H1 (cell line): ENCODE results near the gene SV2C. TPM values are rescaled to one million over a fixed set of nuclear protein-coding genes. Genes with fewer than 3 reads are reported as not detected.

ENCODE experiments used
- CTCF ChIA-PET: fragments of 300-600 bp; sonication (Branson Sonifier 250); formaldehyde crosslinking; loops from one replicate; lab custom pipeline; 2021; ENCODE audit not compliant: partially characterized antibody; lab: Charles Lee
- POLR2A ChIA-PET: fragments of 300-600 bp; sonication (Branson Sonifier 250); formaldehyde crosslinking; loops from one replicate; lab custom pipeline; 2021; ENCODE audit warnings: inconsistent platforms; ENCODE audit not compliant: partially characterized antibody; lab: Charles Lee
- DNase-seq, 2 experiments: peaks; one replicate each; pipeline versions ENCODE4 v3.0.0 to v3.0.0-alpha.2; 2010 to 2022; ENCODE audit warnings: low spot score in 2 of 2, low read depth in 1 of 2, mixed read lengths in 1 of 2
- FAIRE-seq: peaks from 2 replicates; lab custom pipeline; 2011; peaks lifted over from hg19 to GRCh38; lab: Jason Lieb, UNC
- H2AFZ ChIP-seq: 2 replicates; pipeline ENCODE4 v1.8.1; 2012; ENCODE audit warnings: low read length, inconsistent platforms
- H2AK5ac ChIP-seq: 2 replicates; pipeline ENCODE4 v1.6.1; 2013; ENCODE audit warnings: low read depth, low read length
- H2BK120ac ChIP-seq: replicated peaks from 2 replicates; pipeline ENCODE3; 2013; ENCODE audit warnings: low read depth, low read length, inconsistent platforms
- H2BK12ac ChIP-seq: 2 replicates; pipeline ENCODE4 v1.6.1; 2013; ENCODE audit warnings: low read depth, low read length
- H2BK15ac ChIP-seq: 2 replicates; pipeline ENCODE4 v1.6.1; 2013; ENCODE audit warnings: low read length
- H2BK20ac ChIP-seq: 2 replicates; pipeline ENCODE4 v1.6.1; 2013; ENCODE audit warnings: low read length
- H2BK5ac ChIP-seq: 2 replicates; pipeline ENCODE4 v1.6.1; 2013; ENCODE audit warnings: low read depth, low read length
- H3K14ac ChIP-seq: 2 replicates; pipeline ENCODE4 v1.6.1; 2013; ENCODE audit warnings: inconsistent platforms; ENCODE audit not compliant: insufficient read length
- H3K18ac ChIP-seq: 2 replicates; pipeline ENCODE4 v1.6.1; 2013; ENCODE audit warnings: low read length; ENCODE audit errors: extremely low read depth
- H3K23ac ChIP-seq: 2 replicates; pipeline ENCODE4 v1.6.1; 2013; ENCODE audit warnings: inconsistent platforms; ENCODE audit not compliant: insufficient read length
- H3K23me2 ChIP-seq: 2 replicates; pipeline ENCODE4 v1.6.1; 2013; ENCODE audit warnings: low read depth, low read length
- H3K27ac ChIP-seq: 2 replicates; pipeline ENCODE4 v1.6.1; 2011; ENCODE audit warnings: low read depth, low read length, inconsistent platforms
- H3K27me3 ChIP-seq, 4 experiments: replicated peaks in 1 of 4; 1 replicate in 1 of 4; 2 replicates in 3 of 4; pipeline versions ENCODE4 v1.6.1 to v1.8.1; 2011 to 2013; ENCODE audit warnings: low read length in 3 of 4, mild to moderate bottlenecking in 3 of 4, inconsistent platforms in 2 of 4, mixed read lengths in 2 of 4, moderate library complexity in 1 of 4; ENCODE audit not compliant: control insufficient read depth in 3 of 4, insufficient read depth in 3 of 4; ENCODE audit errors: extremely low read depth in 1 of 4
- H3K36me3 ChIP-seq, 4 experiments: 2 replicates each; pipeline versions ENCODE4 v1.6.1 to v1.8.1; 2011 to 2013; ENCODE audit warnings: mild to moderate bottlenecking in 4 of 4, low read length in 3 of 4, moderate library complexity in 2 of 4, control low read depth in 1 of 4, inconsistent platforms in 1 of 4; ENCODE audit not compliant: insufficient read depth in 4 of 4, control insufficient read depth in 2 of 4
- H3K4ac ChIP-seq: replicated peaks from 2 replicates; pipeline ENCODE3; 2013; ENCODE audit warnings: low read length, low read depth, mixed read lengths, inconsistent platforms; ENCODE audit not compliant: insufficient read length
- H3K4me1 ChIP-seq, 4 experiments: replicated peaks in 1 of 4; 1 replicate in 1 of 4; 2 replicates in 3 of 4; pipeline versions ENCODE4 v1.6.1 to v1.8.1; 2011 to 2013; ENCODE audit warnings: low read length in 3 of 4, inconsistent platforms in 2 of 4, mixed read lengths in 1 of 4; ENCODE audit not compliant: insufficient read depth in 4 of 4, control insufficient read depth in 3 of 4
- H3K4me2 ChIP-seq, 2 experiments: 2 replicates each; pipeline versions ENCODE4 v1.6.1 to v1.8.1; 2011 to 2013; ENCODE audit warnings: low read depth in 2 of 2, low read length in 2 of 2, control low read depth in 1 of 2, inconsistent platforms in 1 of 2, mild to moderate bottlenecking in 1 of 2; ENCODE audit not compliant: insufficient read depth in 1 of 2
- H3K4me3 ChIP-seq, 4 experiments: fragments of 200-600, 300-600 bp in 1 of 4; sonication (generic), shearing (Covaris generic), sonication (Bioruptor Twin) in 1 of 4; 2 replicates each; pipeline versions ENCODE4 v1.5.1 to v1.8.1; 2011 to 2016; ENCODE audit warnings: low read length in 4 of 4, low read depth in 3 of 4, control low read depth in 2 of 4, inconsistent platforms in 2 of 4, mild to moderate bottlenecking in 2 of 4, mixed read lengths in 1 of 4, moderate library complexity in 1 of 4; ENCODE audit not compliant: insufficient read depth in 2 of 4; ENCODE audit errors: extremely low read depth in 1 of 4
- H3K56ac ChIP-seq: replicated peaks from 2 replicates; pipeline ENCODE3; 2013; ENCODE audit warnings: low read depth, mild to moderate bottlenecking, mixed read lengths, low read length, inconsistent platforms; ENCODE audit not compliant: insufficient read length
- H3K79me1 ChIP-seq: 2 replicates; pipeline ENCODE4 v1.6.1; 2013; ENCODE audit warnings: low read depth, low read length, control low read depth
- H3K79me2 ChIP-seq, 2 experiments: 2 replicates each; pipeline versions ENCODE4 v1.6.1 to v1.8.1; 2012 to 2013; ENCODE audit warnings: low read length in 2 of 2, mild to moderate bottlenecking in 2 of 2, inconsistent platforms in 1 of 2; ENCODE audit not compliant: insufficient read depth in 2 of 2, control insufficient read depth in 1 of 2
- H3K9ac ChIP-seq, 4 experiments: replicated peaks in 1 of 4; 1 replicate in 1 of 4; 2 replicates in 3 of 4; pipeline versions ENCODE4 v1.6.1 to v1.8.1; 2011 to 2013; ENCODE audit warnings: low read depth in 3 of 4, low read length in 3 of 4, control low read depth in 2 of 4, mild to moderate bottlenecking in 2 of 4, moderate library complexity in 2 of 4, inconsistent platforms in 1 of 4; ENCODE audit errors: extremely low read depth in 1 of 4
- H3K9me3 ChIP-seq, 2 experiments: 2 replicates each; pipeline versions ENCODE4 v1.6.1 to v1.8.1; 2012 to 2013; ENCODE audit warnings: mild to moderate bottlenecking in 2 of 2, moderate library complexity in 2 of 2, control low read depth in 1 of 2, inconsistent platforms in 1 of 2, low read depth in 1 of 2, low read length in 1 of 2, mixed read lengths in 1 of 2; ENCODE audit not compliant: insufficient read depth in 2 of 2
- H4K20me1 ChIP-seq, 2 experiments: replicated peaks in 1 of 2; 2 replicates each; pipeline versions ENCODE3 to v1.8.1; 2011 to 2013; ENCODE audit warnings: inconsistent platforms in 2 of 2, low read length in 2 of 2, mild to moderate bottlenecking in 1 of 2; ENCODE audit not compliant: insufficient read depth in 2 of 2, control insufficient read depth in 1 of 2
- H4K5ac ChIP-seq: 2 replicates; pipeline ENCODE4 v1.6.1; 2013; ENCODE audit warnings: low read length, low read depth, mixed read lengths, inconsistent platforms; ENCODE audit not compliant: insufficient read length
- H4K8ac ChIP-seq: 2 replicates; pipeline ENCODE4 v1.8.0; 2013; ENCODE audit warnings: mild to moderate bottlenecking, moderate library complexity, low read length, inconsistent platforms; ENCODE audit not compliant: insufficient read depth; ENCODE audit errors: extremely low read depth
- H4K91ac ChIP-seq: replicated peaks from 2 replicates; pipeline ENCODE3; 2013; ENCODE audit warnings: low read length, mixed read lengths, inconsistent platforms; ENCODE audit not compliant: insufficient read length
- CEBPB ChIP-seq: IDR thresholded peaks from 2 replicates; pipeline ENCODE4 v1.6.1; 2012; ENCODE audit warnings: low read depth, low read length
- CTBP2 ChIP-seq: IDR thresholded peaks from 2 replicates; pipeline ENCODE4 v1.7.0; 2011; ENCODE audit warnings: borderline replicate concordance, mild to moderate bottlenecking, moderate library complexity, mixed read lengths, low read length; ENCODE audit not compliant: insufficient read depth, insufficient read length
- E2F6 ChIP-seq: IDR thresholded peaks from 2 replicates; pipeline ENCODE4 v1.6.1; 2012; ENCODE audit warnings: inconsistent platforms
- EZH2 ChIP-seq: fragments of 200-600 bp; sonication (generic); IDR thresholded peaks from 2 replicates; pipeline ENCODE4 v1.7.1; 2012; ENCODE audit warnings: low read depth, mild to moderate bottlenecking, moderate library complexity, low read length, inconsistent platforms; ENCODE audit not compliant: severe bottlenecking
- WGBS, 2 experiments: shearing (Covaris generic) in 1 of 2; methylation state at CpG; one replicate each; pipeline versions ENCODE4 v1.1.6 to v1.1.7; 2013 to 2015; ENCODE audit warnings: low lambda C conversion rate in 2 of 2, mixed read lengths in 2 of 2, inconsistent platforms in 1 of 2, low coverage in 1 of 2, missing lambda C conversion rate in 1 of 2; ENCODE audit not compliant: insufficient replicate concordance in 2 of 2, insufficient coverage in 1 of 2, insufficient read length in 1 of 2; ENCODE audit errors: extremely low coverage in 1 of 2, missing lambda C conversion rate in 1 of 2; 5-methylcytosine and 5-hydroxymethylcytosine counted together
- long read RNA-seq, 2 experiments: library from RNA in 1 of 2; library from capped mRNA in 1 of 2; stranded (forward); transcript quantifications; one replicate each; pipeline ENCODE4 v2.0.0, GENCODE V29; 2021; ENCODE audit warnings: inconsistent platforms in 1 of 2
- polyA minus RNA-seq, 3 experiments: library from RNA; depleted of rRNA, polyadenylated mRNA; stranded (reverse); fragments of >200 nt; gene quantifications; 1 replicate in 2 of 3; 2 replicates in 1 of 3; pipeline ENCODE4 v1.2.3, GENCODE V29; 2011
- polyA plus RNA-seq, 7 experiments: library from polyadenylated mRNA; depleted of rRNA in 3 of 7; stranded (reverse) in 5 of 7; unstranded in 2 of 7; fragments of >200 nt in 5 of 7; fragments of 200-250 nt in 2 of 7; gene quantifications; 1 replicate in 5 of 7; 2 replicates in 1 of 7; 4 replicates in 1 of 7; pipeline versions ENCODE4 v1.2.1 to v1.2.3, GENCODE V29; 2011 to 2013; ENCODE audit warnings: missing spikeins in 2 of 7, mixed read lengths in 2 of 7
- total RNA-seq: library from RNA; stranded (reverse); fragmentation: NEBNext Ultra II Directional; extraction: Animal tissue kit (Norgen Biotek cat#: 25700); gene quantifications from 2 replicates; pipeline ENCODE4 v1.2.1, GENCODE V29; 2021

The SV2C gene, protein sequence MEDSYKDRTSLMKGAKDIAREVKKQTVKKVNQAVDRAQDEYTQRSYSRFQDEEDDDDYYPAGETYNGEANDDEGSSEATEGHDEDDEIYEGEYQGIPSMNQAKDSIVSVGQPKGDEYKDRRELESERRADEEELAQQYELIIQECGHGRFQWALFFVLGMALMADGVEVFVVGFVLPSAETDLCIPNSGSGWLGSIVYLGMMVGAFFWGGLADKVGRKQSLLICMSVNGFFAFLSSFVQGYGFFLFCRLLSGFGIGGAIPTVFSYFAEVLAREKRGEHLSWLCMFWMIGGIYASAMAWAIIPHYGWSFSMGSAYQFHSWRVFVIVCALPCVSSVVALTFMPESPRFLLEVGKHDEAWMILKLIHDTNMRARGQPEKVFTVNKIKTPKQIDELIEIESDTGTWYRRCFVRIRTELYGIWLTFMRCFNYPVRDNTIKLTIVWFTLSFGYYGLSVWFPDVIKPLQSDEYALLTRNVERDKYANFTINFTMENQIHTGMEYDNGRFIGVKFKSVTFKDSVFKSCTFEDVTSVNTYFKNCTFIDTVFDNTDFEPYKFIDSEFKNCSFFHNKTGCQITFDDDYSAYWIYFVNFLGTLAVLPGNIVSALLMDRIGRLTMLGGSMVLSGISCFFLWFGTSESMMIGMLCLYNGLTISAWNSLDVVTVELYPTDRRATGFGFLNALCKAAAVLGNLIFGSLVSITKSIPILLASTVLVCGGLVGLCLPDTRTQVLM
- total RNA-seq, result 0.08 and 0.24 TPM in 2 replicates
- polyA plus RNA-seq (2011; rRNA removed), result 0.05 and 0.08 TPM in 2 replicates
- 0.06 TPM for polyA plus RNA-seq (2011; cell fraction: cytosol; rRNA removed)
- 0.10 TPM for polyA plus RNA-seq (2011; cell fraction: nucleus; rRNA removed)
- 0.04 to 0.12 TPM (median 0.07 TPM) in 4 replicates for polyA plus RNA-seq (2012, experiment 1 of 2)
- polyA plus RNA-seq (2012, experiment 2 of 2), result not detected
- polyA plus RNA-seq (2013, experiment 1 of 2), result 0.06 TPM
- 0.06 TPM for polyA plus RNA-seq (2013, experiment 2 of 2)
- polyA minus RNA-seq (2011; rRNA and poly(A)+ RNA removed), result 0.22 and 0.24 TPM in 2 replicates
- polyA minus RNA-seq (2011; cell fraction: cytosol; rRNA and poly(A)+ RNA removed), result not detected
- polyA minus RNA-seq (2011; cell fraction: nucleus; rRNA and poly(A)+ RNA removed), result 0.80 TPM
- long read RNA-seq, experiment 1, result 0 reads
- long read RNA-seq, experiment 2, partial matches to known transcripts, result 0 of 2 reads
- long read RNA-seq, experiment 2, other reads (novel, unspliced or antisense), result 2 of 2 reads

- Histone ChIP-seq H3K79me1 (no peaks in the 10 kb centered on the region), H4K8ac (peak within 1 kb of the TSS; percentile 62), H4K20me1 (no peaks in the 10 kb centered on the region), H4K5ac (no peak within 1 kb of the TSS), H3K4ac (no peak within 1 kb of the TSS), H4K91ac (no peak within 1 kb of the TSS), H2BK15ac (no peak within 1 kb of the TSS), H3K23me2 (peaks cover 26% of the 10 kb centered on the region), H3K4me1 (peaks cover 0 to 10% (median 6%) of the 10 kb centered on the region in 4 experiments; a peak in 6 of 7 replicates), H3K23ac (no peak within 1 kb of the TSS), H2AFZ (0 out of 2 replicates have a peak within 1 kb of the TSS, but pooled peaks have one; percentile 66), H3K27me3 (peaks cover 30 to 76% (median 56%) of the 10 kb centered on the region in 4 experiments), H3K56ac (no peak within 1 kb of the TSS), H2BK20ac (no peak within 1 kb of the TSS), H3K4me2 (peak within 1 kb of the TSS; percentile 73 to 91), H2BK12ac (no peak within 1 kb of the TSS; the same call in 1 of the 2 replicates), H2AK5ac (no peak within 1 kb of the TSS), H3K9ac (peak within 1 kb of the TSS in 1 of 4 experiments; percentile 10; a peak in 3 of 7 replicates), H3K18ac (peak within 1 kb of the TSS; percentile 25), H3K14ac (no peak within 1 kb of the TSS), H3K4me3 (peak within 1 kb of the TSS; percentile 53 to 74 (median 58)), H2BK5ac (no peak within 1 kb of the TSS), H3K9me3 (no peaks in the 10 kb centered on the region), H3K36me3 (no peaks in the 10 kb centered on the region), H3K79me2 (no peaks in the 10 kb centered on the region), H3K27ac (no peak within 1 kb of the TSS), H2BK120ac (no peak within 1 kb of the TSS)
- peak in 1 of 2 experiments; percentile 71 for DNase-seq
- no peak for FAIRE-seq
- ChIA-PET POLR2A (interaction anchor here (0.7 kb wide), 1 partner anchor 691 kb away, joined by 3 read pairs; no protein-coding TSS in a partner anchor), CTCF (interaction anchor here (0.6 to 3.9 kb wide), 2 partner anchors 92 to 505 kb away, joined by 5 to 18 read pairs; no protein-coding TSS in a partner anchor)
- 1% methylated on average over 46 of the region's 63 CpGs; no CpG with 5 or more reads in 1 of the 2 experiments for WGBS, 2 experiments
- TF ChIP-seq CEBPB (no peak), EZH2 (no peak), E2F6 (peak; percentile 61), CTBP2 (no peak)
These were observed at the start of gene SV2C for GRCh38 chr5:76082772-76083554. Gene SV2C, plus strand, starts transcription at chr5:76083383. Its CDS starts 48,368 bp downstream, at chr5:76131751.
